Measurements from ENCODE around the gene SP8.
A peak's percentile ranks its signal among the peaks of the same experiment; 100 is the strongest.

Gene SP8

DNA sequence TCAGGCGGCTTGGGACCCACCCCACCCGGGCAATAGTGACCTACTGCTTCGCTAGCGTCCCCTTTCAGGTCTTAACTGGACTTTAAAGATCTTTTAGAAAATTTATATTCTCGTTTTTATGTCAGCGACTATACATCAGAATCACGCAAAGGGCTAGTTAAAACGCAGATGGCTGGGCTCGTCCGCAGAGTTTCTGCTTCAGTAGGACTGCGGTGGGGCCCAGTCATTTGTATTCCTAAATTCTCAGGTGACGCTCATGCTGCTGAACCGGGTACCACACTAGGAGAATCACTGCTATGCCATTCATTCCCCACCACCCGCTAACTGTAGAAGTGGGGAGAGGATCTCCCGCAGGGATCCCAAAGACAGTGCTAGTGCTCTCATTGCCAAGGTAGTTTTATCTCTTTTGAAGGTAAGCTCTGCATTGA, 12.0 kb upstream of the SP8 start:
- peaks cover 17 to 33% of the 10 kb centered on the region in 2 donors for H3K27me3 Mint-ChIP-seq
- peak overlapping the region; percentile 50 to 57 for H3K4me3 Mint-ChIP-seq
- ATAC-seq (replicated peaks) (no peak), DNase-seq (no peak)
- no peaks in the 10 kb centered on the region for H3K9me3 Mint-ChIP-seq
- H3K36me3 Mint-ChIP-seq, result no peaks in the 10 kb centered on the region
- peaks cover 12 to 20% of the 10 kb centered on the region in 2 donors for H3K4me1 Mint-ChIP-seq
- no peak overlapping the region for H3K27ac Mint-ChIP-seq

DNA sequence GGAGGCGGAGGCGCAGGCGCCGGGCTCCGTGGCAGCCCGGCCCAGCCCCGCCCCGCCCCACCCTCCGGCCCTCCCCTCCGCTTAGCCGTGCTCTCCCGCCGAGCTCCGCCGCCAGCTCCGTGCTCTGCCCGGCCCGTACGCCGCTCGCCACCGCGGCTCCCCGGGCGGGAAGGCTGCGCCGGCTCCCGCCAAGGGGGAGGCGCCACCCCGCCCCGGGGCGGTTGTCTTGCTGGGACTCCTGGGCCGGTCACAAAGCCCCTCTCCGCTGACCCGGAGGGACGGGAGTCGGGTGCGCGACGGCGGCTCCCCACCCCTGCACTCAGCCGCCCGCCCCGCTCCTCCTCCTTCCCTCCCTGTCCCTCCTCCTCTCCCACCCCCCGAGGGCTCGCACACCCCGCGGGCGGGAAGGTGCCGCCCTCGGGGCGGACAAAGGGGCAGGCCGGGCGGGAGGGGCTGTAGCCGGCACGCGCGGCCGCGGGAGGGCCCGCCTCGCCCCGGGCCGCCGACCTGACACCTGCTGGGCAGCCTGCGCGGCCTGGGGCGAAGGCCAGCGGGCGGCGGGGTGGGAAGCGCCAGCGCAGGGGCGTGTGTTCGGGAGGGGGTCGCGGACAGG, 11.5 kb upstream of the SP8 start:
- H3K36me3 Mint-ChIP-seq, result no peaks in the 10 kb centered on the region
- H3K9me3 Mint-ChIP-seq, result no peaks in the 10 kb centered on the region
- H3K4me3 Mint-ChIP-seq, result peak overlapping the region in 1 of 2 donors; percentile 57
- DNase-seq, result no peak
- ATAC-seq (replicated peaks), result peak; percentile 82 to 84
- peaks cover 12 to 20% of the 10 kb centered on the region in 2 donors for H3K4me1 Mint-ChIP-seq
- H3K27ac Mint-ChIP-seq, result no peak overlapping the region
- peaks cover 21 to 39% of the 10 kb centered on the region in 2 donors for H3K27me3 Mint-ChIP-seq

DNA sequence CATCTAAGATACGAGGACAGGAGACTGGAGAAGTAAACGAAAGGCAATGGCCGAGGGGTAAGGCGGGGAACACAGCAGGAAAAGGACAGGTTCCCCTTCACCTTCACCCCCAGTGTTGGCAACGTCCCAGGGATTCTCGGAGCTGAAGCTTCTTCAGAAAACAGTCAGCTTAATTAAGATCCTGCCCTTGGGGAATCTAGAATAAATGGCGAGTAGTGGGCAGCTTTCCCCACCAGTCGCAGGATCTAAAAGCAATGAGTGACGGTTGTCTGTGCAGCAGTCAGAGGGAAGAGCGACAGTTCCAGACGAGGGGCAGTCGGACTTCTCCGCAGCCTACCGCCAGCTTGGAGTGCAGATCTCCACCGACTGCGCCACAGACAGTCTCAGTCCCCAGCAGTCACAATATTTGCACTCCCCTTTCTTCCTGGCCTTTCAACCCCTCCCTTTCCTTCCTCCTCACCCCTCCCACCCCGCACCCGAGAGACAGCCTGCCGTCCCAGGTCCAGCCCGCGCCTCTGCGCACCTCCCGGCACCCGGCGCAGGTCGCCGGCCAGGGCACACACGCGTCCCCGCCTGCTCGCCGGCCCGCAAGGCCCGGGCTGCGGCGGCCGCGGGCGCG, 10.9 kb upstream of the SP8 start:
- H3K27ac Mint-ChIP-seq, result peak overlapping the region; percentile 83
- no peaks in the 10 kb centered on the region for H3K36me3 Mint-ChIP-seq
- no peak for DNase-seq
- H3K9me3 Mint-ChIP-seq, result peaks cover 0 to 2% of the 10 kb centered on the region in 2 donors
- peaks cover 12 to 20% of the 10 kb centered on the region in 2 donors for H3K4me1 Mint-ChIP-seq
- peaks cover 25 to 42% of the 10 kb centered on the region in 2 donors for H3K27me3 Mint-ChIP-seq
- peak overlapping the region; percentile 88 for H3K4me3 Mint-ChIP-seq
- peak; percentile 69 for ATAC-seq (replicated peaks)

DNA sequence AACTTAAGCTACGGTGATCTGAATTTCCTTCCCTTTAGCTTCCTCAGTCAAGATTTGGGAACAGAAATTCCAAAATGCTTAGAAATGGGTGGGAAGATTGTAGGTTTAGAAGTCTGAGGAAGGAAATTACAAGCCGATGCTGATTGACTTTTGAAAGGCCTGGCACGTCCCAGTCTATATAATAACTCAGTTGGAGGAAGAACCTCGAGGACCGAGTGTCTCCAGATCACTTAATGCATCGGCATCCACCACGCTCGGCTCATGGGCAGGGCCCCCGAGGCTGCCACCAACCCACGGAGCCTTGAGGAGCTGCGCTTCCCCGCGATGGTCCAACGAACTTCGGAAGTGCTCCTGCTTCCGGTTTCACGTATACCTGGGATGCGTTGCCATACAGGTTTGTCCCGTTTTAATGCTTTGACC, 10.4 kb upstream of the SP8 start:
- Mint-ChIP-seq H3K27ac (peak overlapping the region; percentile 83), H3K36me3 (no peaks in the 10 kb centered on the region), H3K4me3 (peak overlapping the region; percentile 88), H3K27me3 (peaks cover 29 to 48% of the 10 kb centered on the region in 2 donors), H3K9me3 (peaks cover 0 to 2% of the 10 kb centered on the region in 2 donors), H3K4me1 (peaks cover 12 to 20% of the 10 kb centered on the region in 2 donors)
- no peak for DNase-seq
- no peak for ATAC-seq (replicated peaks)

DNA sequence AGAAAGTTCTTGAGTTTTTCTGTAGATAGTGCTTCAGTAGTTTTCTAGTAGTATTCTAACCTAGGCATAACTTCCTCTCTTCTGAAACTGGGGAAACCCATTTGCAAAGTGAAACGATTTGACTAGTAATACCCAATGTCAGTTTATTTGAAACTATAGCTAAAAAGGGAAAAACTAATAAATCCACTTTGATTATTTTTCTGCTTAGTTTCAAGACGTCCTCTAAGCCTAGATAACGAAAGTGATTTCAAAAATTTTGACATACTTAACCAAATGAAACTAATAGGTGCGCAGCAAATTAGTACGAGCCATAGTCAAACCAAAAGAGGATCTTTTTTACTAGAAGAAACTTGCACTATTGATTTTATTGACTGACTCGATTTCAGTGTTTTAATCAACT, 9.8 kb upstream of the SP8 start:
- Mint-ChIP-seq H3K27ac (no peak overlapping the region), H3K9me3 (peaks cover 0 to 2% of the 10 kb centered on the region in 2 donors), H3K27me3 (peaks cover 35 to 53% of the 10 kb centered on the region in 2 donors), H3K4me1 (peaks cover 12 to 20% of the 10 kb centered on the region in 2 donors), H3K36me3 (no peaks in the 10 kb centered on the region), H3K4me3 (peak overlapping the region; percentile 53 to 67)
- ATAC-seq (replicated peaks) (peak in 1 of 2 donors; percentile 21), DNase-seq (no peak)

DNA sequence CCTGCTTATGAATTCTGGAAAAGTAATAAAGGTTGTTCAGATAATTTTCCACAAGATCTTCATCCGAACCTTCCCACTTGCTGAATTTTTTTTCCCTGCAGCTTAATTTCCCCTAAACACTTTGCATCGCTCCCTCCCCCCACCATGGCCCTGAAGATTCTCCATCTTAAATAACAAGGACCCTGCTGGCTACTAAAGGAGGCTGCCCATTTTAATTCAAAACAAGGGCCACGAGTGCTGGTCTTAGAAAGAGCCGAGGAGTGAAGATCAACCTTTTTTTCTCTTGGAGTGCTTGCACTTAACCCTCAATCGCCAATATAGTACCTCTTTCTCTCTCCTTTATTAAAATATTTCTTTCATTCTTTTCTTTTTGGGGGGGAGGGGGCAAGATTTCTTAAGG, 9.2 kb upstream of the SP8 start:
- H3K4me1 Mint-ChIP-seq, result peaks cover 15 to 20% of the 10 kb centered on the region in 2 donors

DNA sequence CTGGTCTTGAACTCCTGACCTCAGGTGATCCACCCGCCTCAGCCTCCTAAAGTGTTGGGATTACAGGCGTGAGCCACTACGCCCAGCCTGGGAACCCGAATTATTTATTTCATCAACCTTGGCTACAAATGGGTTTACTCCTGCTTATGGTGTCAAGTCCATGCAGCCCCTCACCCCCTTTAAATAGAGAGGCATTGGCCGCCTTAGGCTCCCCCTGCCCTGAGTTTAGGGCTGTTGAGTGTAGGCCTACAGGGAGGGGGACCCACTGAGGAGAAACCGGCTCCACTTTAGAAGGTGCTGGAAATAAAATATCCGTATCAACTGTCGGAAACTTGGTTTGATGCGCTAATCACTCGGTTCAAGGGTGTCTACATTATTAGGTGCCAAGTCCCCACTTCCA, 8.7 kb upstream of the SP8 start:
- ATAC-seq (replicated peaks), result no peak
- no peak overlapping the region for H3K27ac Mint-ChIP-seq
- H3K27me3 Mint-ChIP-seq, result peaks cover 44 to 65% of the 10 kb centered on the region in 2 donors
- no peaks in the 10 kb centered on the region for H3K36me3 Mint-ChIP-seq
- no peak overlapping the region for H3K4me3 Mint-ChIP-seq
- DNase-seq, result no peak
- peaks cover 0 to 2% of the 10 kb centered on the region in 2 donors for H3K9me3 Mint-ChIP-seq
- peaks cover 15 to 20% of the 10 kb centered on the region in 2 donors for H3K4me1 Mint-ChIP-seq

More for the DNA sequence above, 9.2 kb upstream of the SP8 start:
- no peak overlapping the region for H3K4me3 Mint-ChIP-seq
- no peak for DNase-seq
- H3K27ac Mint-ChIP-seq, result no peak overlapping the region
- ATAC-seq (replicated peaks), result no peak
- peaks cover 41 to 59% of the 10 kb centered on the region in 2 donors for H3K27me3 Mint-ChIP-seq
- H3K9me3 Mint-ChIP-seq, result peaks cover 0 to 2% of the 10 kb centered on the region in 2 donors
- H3K36me3 Mint-ChIP-seq, result no peaks in the 10 kb centered on the region

DNA sequence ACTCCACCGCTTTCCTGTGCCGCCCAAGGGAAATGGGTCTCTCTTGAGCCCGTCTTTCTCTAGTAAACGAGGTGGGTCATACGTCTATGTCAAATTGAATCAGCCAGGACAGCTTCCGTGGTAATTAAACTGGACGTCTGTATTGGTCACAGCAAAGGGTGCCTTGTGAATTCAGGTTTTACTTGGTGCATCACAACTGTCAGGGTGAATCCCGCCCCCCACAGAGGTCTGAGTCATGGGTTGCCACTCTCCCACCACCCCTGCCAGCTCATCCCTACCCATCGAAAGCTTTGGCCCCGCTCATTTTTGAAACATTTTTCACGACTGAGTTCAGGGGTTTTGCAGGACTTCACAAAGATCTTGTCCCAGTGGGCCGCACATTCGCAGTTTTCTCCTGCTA, 8.0 kb upstream of the SP8 start:
- Mint-ChIP-seq H3K27ac (peak overlapping the region; percentile 42), H3K36me3 (no peaks in the 10 kb centered on the region), H3K4me1 (peaks cover 15 to 20% of the 10 kb centered on the region in 2 donors), H3K27me3 (peaks cover 47 to 68% of the 10 kb centered on the region in 2 donors), H3K9me3 (peaks cover 0 to 2% of the 10 kb centered on the region in 2 donors), H3K4me3 (no peak overlapping the region)
- DNase-seq (no peak), ATAC-seq (replicated peaks) (no peak)

DNA sequence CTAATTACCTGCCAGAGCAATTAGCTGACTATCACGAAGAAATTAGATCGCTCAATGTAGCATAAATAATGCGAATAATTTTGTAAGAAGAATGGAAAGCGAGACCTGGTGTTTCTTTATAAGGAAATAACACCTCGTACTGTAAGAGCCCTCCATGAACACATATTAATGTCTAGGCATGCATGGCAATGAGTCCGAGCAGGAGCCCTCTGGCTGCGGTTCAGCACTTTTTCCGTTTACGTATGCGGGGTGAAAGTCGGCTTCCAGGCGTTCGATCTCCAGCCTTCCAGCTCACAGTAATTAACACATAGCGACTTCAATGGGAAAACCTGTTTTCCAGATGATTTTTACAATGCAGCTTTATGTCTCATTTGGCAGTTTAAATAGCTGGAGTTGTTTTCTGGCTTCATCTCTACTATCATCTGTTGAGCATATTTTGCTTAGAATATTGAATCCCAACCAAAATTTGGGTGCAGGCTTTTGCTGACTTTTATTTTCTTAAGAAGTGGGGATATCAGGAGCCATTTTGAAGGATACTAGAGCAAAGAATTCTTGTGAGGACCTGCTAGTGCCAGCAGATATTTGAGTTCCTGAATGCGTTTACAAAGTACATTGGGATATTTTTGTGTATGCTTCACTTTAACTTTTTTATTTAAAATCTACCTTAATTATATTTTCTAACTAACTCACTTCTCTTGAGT, 7.2 kb upstream of the SP8 start:
- H3K36me3 Mint-ChIP-seq, result no peaks in the 10 kb centered on the region
- peaks cover 0 to 2% of the 10 kb centered on the region in 2 donors for H3K9me3 Mint-ChIP-seq
- no peak for DNase-seq

DNA sequence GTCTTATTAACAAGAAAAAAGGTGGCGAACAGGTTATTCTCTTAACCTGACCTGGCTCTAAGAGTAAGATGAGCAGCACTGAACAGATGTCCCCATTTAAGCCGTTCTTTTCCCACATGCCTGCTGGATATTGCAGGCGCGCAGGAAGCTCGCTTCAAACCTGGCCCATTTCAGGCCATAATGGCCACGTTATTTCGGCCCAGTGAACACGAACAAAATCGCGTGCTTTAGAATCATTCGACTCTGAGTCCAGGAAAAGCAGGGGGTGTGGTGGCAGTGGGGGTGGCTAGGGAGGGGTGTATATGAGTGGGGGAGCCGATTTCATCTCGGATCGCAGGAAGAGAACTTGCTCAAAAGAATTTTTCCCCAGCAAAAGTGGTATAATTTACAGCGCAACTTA, 6.6 kb upstream of the SP8 start:
- Mint-ChIP-seq H3K36me3 (no peaks in the 10 kb centered on the region), H3K27ac (no peak overlapping the region), H3K4me1 (peaks cover 12 to 14% of the 10 kb centered on the region in 2 donors), H3K4me3 (no peak overlapping the region), H3K9me3 (peaks cover 0 to 2% of the 10 kb centered on the region in 2 donors), H3K27me3 (peaks cover 41 to 66% of the 10 kb centered on the region in 2 donors)
- no peak for ATAC-seq (replicated peaks)
- DNase-seq, result no peak

More for the DNA sequence above, 7.2 kb upstream of the SP8 start:
- no peak overlapping the region for H3K4me3 Mint-ChIP-seq
- no peak overlapping the region for H3K27ac Mint-ChIP-seq
- H3K4me1 Mint-ChIP-seq, result peaks cover 13 to 15% of the 10 kb centered on the region in 2 donors
- H3K27me3 Mint-ChIP-seq, result peaks cover 43 to 64% of the 10 kb centered on the region in 2 donors
- ATAC-seq (replicated peaks), result no peak

DNA sequence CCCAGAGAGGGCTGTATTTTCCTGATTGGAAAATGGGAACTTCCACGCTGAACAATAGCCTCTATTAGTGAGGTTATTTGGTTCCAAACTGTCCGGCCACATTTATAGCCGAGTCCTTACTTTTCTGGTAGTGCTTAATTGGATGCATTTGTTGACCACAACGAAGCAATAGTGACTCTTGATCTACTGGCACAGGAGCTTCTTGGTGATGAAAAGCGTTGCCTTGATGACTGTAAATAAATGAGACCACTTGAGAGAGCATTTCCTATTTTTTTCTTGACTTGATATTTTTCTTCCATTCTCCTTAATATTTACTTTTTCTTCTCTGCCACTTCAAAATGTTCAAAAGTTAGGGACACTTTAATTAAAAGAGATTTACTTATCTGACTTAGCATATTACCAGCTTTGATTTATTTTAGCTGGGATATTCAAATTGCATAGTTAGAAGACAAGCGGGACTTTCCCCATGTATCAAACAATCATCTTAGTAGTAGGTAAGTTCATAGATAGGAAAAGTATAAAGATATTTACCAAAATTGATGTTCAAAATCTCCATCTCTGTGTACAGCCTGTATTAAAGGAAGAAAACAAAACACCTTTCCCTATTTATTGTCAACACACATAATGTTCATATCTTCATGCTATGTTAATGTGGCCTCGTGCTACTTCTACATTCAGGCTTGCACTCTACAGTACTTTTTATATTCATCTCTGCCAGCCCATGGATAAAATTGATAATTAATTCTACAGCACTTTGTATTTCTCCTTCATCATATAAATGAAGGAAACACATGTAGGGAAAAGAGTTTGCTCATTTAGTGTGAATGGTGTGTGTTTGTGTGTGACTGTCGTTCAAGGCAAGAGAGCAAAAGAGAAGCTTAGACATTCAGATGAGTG, 5.1 kb upstream of the SP8 start:
- peaks cover 0 to 6% of the 10 kb centered on the region in 2 donors for H3K9me3 Mint-ChIP-seq
- no peak overlapping the region for H3K27ac Mint-ChIP-seq
- peaks cover 4 to 9% of the 10 kb centered on the region in 2 donors for H3K36me3 Mint-ChIP-seq
- H3K4me1 Mint-ChIP-seq, result peaks cover 8 to 12% of the 10 kb centered on the region in 2 donors
- peak overlapping the region in 1 of 2 donors; percentile 15 for H3K4me3 Mint-ChIP-seq
- ATAC-seq (replicated peaks) (no peak), DNase-seq (no peak)
- peaks cover 47 to 72% of the 10 kb centered on the region in 2 donors for H3K27me3 Mint-ChIP-seq

DNA sequence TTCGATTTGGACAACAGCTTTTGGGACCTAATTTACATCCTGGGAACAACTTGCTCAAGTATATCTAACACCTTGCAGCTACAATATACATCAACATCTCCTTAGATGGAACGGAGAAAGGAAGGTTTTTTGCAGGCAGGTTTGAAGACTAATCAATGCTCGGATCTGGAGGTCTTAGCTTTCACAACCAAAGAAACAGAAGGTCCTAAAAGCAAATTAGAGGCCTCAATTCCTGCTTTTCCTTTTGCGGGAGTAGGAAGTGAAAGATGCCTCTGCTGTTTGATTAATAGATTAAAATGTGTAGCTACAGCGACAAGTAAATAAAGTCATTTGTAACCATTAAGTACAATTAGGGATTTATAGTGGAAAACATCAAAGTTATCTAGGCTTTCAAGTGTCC, 3.7 kb upstream of the SP8 start:
- ATAC-seq (replicated peaks), result no peak
- Mint-ChIP-seq H3K27me3 (peaks cover 61 to 79% of the 10 kb centered on the region in 2 donors), H3K27ac (peak overlapping the region; percentile 67), H3K9me3 (peaks cover 0 to 6% of the 10 kb centered on the region in 2 donors), H3K4me3 (no peak overlapping the region), H3K36me3 (peaks cover 4 to 9% of the 10 kb centered on the region in 2 donors), H3K4me1 (peaks cover 12 to 22% of the 10 kb centered on the region in 2 donors)
- DNase-seq, result no peak

DNA sequence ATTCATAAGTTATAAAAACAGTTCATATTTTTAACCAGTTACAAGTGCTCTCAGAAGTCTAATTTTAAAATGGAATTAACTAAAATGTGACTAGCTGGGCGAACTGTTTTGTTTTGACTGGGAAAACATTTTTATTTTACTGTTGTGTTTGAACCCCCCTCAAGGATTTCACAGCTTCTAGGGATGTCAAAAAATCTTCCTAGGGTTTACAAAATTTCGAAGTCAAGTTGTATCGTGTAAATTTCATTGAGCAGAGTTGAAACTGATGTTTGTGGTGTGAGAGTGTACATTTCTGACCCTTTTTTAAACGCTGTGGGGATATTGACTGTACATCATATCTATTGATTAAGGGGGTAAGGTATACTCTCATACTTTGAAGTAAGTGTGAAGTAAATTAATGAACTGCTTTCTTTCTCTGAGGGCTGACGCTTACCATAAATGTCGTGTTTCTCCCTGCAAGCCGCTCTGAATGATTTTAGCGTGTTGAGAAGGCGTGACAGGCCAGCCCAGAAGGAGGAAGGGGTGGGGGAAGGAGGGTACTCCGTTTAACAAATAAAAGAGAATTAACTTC, 1.8 kb upstream of the SP8 start:
- peaks cover 64 to 76% of the 10 kb centered on the region in 2 donors for H3K27me3 Mint-ChIP-seq
- peaks cover 7 to 15% of the 10 kb centered on the region in 2 donors for H3K36me3 Mint-ChIP-seq
- H3K9me3 Mint-ChIP-seq, result peaks cover 4 to 7% of the 10 kb centered on the region in 2 donors
- peak overlapping the region; percentile 60 for H3K27ac Mint-ChIP-seq
- no peak for DNase-seq
- ATAC-seq (replicated peaks), result no peak
- H3K4me1 Mint-ChIP-seq, result peaks cover 17 to 32% of the 10 kb centered on the region in 2 donors
- H3K4me3 Mint-ChIP-seq, result no peak overlapping the region

Measured in stimulated activated naive B cell treated with anti-CD40 and anti-IgM and Interleukin-4, amounts not matched to agents 10 μg/mL and 1 μg/mL and 100 μg/mL, for 72 hours (primary cell).